K562 (cell line): ENCODE measurements around the gene LCN15. TPM values are rescaled to one million over a fixed set of nuclear protein-coding genes. Genes with fewer than 3 reads are reported as not detected.

Experiments used
- DNMT1 ChIP-seq: fragments of 450-650 bp; IDR thresholded peaks from 2 replicates; pipeline ENCODE4 v1.6.1; 2016; ENCODE audit warnings: antibody characterized with exemption, mild to moderate bottlenecking
- HDAC1 ChIP-seq, 2 experiments: fragments of 450-650 bp; IDR thresholded peaks; 2 replicates each; pipeline ENCODE4 v1.6.1; 2016 to 2017; ENCODE audit warnings: inconsistent platforms in 1 of 2, mild to moderate bottlenecking in 1 of 2, moderate library complexity in 1 of 2
- KLF13 ChIP-seq: fragments of 450-650 bp; IDR thresholded peaks from 2 replicates; pipeline ENCODE4 v1.6.1; 2016; ENCODE audit warnings: missing genetic modification characterization, low read depth, mild to moderate bottlenecking, missing compliant biosample characterization, moderate library complexity, borderline replicate concordance
- NFE2L1 ChIP-seq: fragments of 450-650 bp; IDR thresholded peaks from 2 replicates; pipeline ENCODE4 v1.6.1; 2016; ENCODE audit warnings: missing genetic modification characterization, low read depth, mild to moderate bottlenecking, missing compliant biosample characterization, moderate library complexity, borderline replicate concordance
- SMAD4 ChIP-seq: fragments of 250-450 bp; sonication (Bioruptor Pico); conservative IDR thresholded peaks from 2 replicates; pipeline ENCODE4 v1.8.0; 2021; ENCODE audit warnings: inconsistent platforms, mild to moderate bottlenecking, moderate library complexity
- SMARCE1 ChIP-seq: fragments of 450-650 bp; IDR thresholded peaks from 2 replicates; pipeline ENCODE4 v1.7.1; 2016; ENCODE audit warnings: mild to moderate bottlenecking
- U2AF2 ChIP-seq: fragments of 200-400 bp; formaldehyde crosslinking; optimal IDR thresholded peaks from 2 replicates; pipeline ENCODE3; 2017; ENCODE audit warnings: low read depth, mild to moderate bottlenecking, low read length
- ZNF175 ChIP-seq: fragments of 200-800 bp; sonication (Bioruptor generic); IDR thresholded peaks from 2 replicates; pipeline ENCODE4 v1.6.1; 2016; ENCODE audit warnings: low read depth, mild to moderate bottlenecking, missing genetic modification characterization, missing compliant biosample characterization
- ZNF23 ChIP-seq: fragments of 250-450 bp; sonication (Bioruptor Pico); IDR thresholded peaks from 2 replicates; pipeline ENCODE4 v1.4.0; 2020; ENCODE audit warnings: mild to moderate bottlenecking
- ZNF507 ChIP-seq: conservative IDR thresholded peaks from 2 replicates; pipeline ENCODE4 v1.6.1; 2017; ENCODE audit warnings: missing genetic modification characterization, missing compliant biosample characterization
- polyA plus RNA-seq, 8 experiments: library from polyadenylated mRNA; depleted of rRNA in 4 of 8; stranded (reverse) in 5 of 8; unstranded in 3 of 8; fragments of >200 nt; fragmentation: Nextera tagmentation in 2 of 8; fragmentation: Illumina TruSeq in 1 of 8; extraction: Ambion mirVana in 2 of 8; extraction: Trizol in 1 of 8; gene quantifications; 2 replicates each; pipeline versions ENCODE4 v1.2.1 to v1.2.3, GENCODE V29; 2011 to 2014; ENCODE audit warnings: inconsistent platforms in 1 of 8, missing spikeins in 1 of 8
- total RNA-seq, 7 experiments: library from RNA; depleted of rRNA in 6 of 7; stranded (reverse); fragments of >200 nt in 6 of 7; fragmentation: Illumina TruSeq in 2 of 7; extraction: Trizol in 2 of 7; gene quantifications; 2 replicates each; pipeline versions ENCODE4 v1.2.1 to v1.2.3, GENCODE V29; 2011 to 2021; ENCODE audit warnings: low replicate concordance in 1 of 7
- TF ChIP-seq, protein P1 (sequence below): fragments of 250-450 bp; sonication (Bioruptor Pico); IDR thresholded peaks from 2 replicates; pipeline ENCODE4 v1.8.0; 2022; ENCODE audit warnings: inconsistent platforms
- TF ChIP-seq, protein P2 (sequence below): fragments of 450-650 bp; IDR thresholded peaks from 2 replicates; pipeline ENCODE4 v1.6.1; 2016; ENCODE audit warnings: mild to moderate bottlenecking, moderate library complexity
- TF ChIP-seq, protein P3 (sequence below): fragments of 450-650 bp; formaldehyde crosslinking; IDR thresholded peaks from 2 replicates; pipeline ENCODE4 v1.4.0; 2022; ENCODE audit warnings: missing genetic modification characterization

LCN15 gene
- total and polyA plus RNA-seq, 9 of the 15 experiments (the other 6 are each of a cell fraction or from before 2014, with no cell fraction given) = 0.66 TPM; not detected in 8

DNA sequence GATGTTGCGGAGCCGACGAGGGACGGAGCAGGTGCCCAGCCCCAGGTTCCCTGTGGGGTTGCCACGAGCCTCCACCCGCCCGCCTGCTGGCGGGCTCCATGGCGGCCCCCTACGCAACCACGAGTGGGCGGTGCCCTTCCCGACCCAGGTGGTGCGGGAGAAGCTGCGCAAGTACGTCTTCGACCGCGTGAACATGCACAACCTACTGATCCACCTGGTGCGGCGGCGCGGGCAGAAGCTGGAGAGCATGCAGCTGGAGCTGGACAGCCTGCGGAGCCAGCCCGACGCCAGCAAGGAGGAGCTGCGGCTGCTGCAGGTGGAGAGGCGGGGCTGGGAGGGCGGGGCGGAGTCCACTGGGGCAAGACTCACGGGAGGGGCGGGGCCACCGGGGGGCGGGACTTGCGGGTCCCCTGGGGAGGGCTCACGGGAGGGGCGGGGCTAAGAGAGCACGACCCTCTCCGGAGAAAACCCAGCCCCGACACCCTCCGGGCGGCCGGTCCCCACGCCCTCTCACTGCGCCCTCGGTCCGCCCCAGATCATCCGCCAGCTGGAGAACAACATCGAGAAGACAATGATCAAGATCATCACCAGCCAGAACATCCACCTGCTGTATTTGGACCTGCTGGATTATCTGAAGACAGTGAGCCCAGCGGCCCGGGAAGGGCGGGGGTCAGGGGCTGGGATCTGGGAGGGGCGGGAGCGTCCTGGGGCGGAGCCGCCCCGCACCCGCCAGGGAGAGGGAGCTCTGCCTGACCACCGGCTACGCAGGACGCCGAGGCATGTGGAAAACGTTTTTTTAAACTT, 35.7 kb upstream of the LCN15 start (continued):
- TF ChIP-seq, protein P1, sequence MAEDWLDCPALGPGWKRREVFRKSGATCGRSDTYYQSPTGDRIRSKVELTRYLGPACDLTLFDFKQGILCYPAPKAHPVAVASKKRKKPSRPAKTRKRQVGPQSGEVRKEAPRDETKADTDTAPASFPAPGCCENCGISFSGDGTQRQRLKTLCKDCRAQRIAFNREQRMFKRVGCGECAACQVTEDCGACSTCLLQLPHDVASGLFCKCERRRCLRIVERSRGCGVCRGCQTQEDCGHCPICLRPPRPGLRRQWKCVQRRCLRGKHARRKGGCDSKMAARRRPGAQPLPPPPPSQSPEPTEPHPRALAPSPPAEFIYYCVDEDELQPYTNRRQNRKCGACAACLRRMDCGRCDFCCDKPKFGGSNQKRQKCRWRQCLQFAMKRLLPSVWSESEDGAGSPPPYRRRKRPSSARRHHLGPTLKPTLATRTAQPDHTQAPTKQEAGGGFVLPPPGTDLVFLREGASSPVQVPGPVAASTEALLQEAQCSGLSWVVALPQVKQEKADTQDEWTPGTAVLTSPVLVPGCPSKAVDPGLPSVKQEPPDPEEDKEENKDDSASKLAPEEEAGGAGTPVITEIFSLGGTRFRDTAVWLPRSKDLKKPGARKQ (CRISPR knock-in tag) = no peak
- TF ChIP-seq DNMT1 (no peak), ZNF23 (no peak), KLF13 (tag) (peak; percentile 66; the same call in 1 of the 2 replicates), ZNF507 (tag) (no peak), SMARCE1 (no peak), HDAC1 (IDR thresholded peaks at IDR 0.05) (peak in 1 of 2 experiments; percentile 28; a peak in 1 of 4 replicates), U2AF2 (no peak), NFE2L1 (tag) (no peak), SMAD4 (CRISPR knock-in tag) (no peak), ZNF175 (no peak)
- TF ChIP-seq, protein P2, sequence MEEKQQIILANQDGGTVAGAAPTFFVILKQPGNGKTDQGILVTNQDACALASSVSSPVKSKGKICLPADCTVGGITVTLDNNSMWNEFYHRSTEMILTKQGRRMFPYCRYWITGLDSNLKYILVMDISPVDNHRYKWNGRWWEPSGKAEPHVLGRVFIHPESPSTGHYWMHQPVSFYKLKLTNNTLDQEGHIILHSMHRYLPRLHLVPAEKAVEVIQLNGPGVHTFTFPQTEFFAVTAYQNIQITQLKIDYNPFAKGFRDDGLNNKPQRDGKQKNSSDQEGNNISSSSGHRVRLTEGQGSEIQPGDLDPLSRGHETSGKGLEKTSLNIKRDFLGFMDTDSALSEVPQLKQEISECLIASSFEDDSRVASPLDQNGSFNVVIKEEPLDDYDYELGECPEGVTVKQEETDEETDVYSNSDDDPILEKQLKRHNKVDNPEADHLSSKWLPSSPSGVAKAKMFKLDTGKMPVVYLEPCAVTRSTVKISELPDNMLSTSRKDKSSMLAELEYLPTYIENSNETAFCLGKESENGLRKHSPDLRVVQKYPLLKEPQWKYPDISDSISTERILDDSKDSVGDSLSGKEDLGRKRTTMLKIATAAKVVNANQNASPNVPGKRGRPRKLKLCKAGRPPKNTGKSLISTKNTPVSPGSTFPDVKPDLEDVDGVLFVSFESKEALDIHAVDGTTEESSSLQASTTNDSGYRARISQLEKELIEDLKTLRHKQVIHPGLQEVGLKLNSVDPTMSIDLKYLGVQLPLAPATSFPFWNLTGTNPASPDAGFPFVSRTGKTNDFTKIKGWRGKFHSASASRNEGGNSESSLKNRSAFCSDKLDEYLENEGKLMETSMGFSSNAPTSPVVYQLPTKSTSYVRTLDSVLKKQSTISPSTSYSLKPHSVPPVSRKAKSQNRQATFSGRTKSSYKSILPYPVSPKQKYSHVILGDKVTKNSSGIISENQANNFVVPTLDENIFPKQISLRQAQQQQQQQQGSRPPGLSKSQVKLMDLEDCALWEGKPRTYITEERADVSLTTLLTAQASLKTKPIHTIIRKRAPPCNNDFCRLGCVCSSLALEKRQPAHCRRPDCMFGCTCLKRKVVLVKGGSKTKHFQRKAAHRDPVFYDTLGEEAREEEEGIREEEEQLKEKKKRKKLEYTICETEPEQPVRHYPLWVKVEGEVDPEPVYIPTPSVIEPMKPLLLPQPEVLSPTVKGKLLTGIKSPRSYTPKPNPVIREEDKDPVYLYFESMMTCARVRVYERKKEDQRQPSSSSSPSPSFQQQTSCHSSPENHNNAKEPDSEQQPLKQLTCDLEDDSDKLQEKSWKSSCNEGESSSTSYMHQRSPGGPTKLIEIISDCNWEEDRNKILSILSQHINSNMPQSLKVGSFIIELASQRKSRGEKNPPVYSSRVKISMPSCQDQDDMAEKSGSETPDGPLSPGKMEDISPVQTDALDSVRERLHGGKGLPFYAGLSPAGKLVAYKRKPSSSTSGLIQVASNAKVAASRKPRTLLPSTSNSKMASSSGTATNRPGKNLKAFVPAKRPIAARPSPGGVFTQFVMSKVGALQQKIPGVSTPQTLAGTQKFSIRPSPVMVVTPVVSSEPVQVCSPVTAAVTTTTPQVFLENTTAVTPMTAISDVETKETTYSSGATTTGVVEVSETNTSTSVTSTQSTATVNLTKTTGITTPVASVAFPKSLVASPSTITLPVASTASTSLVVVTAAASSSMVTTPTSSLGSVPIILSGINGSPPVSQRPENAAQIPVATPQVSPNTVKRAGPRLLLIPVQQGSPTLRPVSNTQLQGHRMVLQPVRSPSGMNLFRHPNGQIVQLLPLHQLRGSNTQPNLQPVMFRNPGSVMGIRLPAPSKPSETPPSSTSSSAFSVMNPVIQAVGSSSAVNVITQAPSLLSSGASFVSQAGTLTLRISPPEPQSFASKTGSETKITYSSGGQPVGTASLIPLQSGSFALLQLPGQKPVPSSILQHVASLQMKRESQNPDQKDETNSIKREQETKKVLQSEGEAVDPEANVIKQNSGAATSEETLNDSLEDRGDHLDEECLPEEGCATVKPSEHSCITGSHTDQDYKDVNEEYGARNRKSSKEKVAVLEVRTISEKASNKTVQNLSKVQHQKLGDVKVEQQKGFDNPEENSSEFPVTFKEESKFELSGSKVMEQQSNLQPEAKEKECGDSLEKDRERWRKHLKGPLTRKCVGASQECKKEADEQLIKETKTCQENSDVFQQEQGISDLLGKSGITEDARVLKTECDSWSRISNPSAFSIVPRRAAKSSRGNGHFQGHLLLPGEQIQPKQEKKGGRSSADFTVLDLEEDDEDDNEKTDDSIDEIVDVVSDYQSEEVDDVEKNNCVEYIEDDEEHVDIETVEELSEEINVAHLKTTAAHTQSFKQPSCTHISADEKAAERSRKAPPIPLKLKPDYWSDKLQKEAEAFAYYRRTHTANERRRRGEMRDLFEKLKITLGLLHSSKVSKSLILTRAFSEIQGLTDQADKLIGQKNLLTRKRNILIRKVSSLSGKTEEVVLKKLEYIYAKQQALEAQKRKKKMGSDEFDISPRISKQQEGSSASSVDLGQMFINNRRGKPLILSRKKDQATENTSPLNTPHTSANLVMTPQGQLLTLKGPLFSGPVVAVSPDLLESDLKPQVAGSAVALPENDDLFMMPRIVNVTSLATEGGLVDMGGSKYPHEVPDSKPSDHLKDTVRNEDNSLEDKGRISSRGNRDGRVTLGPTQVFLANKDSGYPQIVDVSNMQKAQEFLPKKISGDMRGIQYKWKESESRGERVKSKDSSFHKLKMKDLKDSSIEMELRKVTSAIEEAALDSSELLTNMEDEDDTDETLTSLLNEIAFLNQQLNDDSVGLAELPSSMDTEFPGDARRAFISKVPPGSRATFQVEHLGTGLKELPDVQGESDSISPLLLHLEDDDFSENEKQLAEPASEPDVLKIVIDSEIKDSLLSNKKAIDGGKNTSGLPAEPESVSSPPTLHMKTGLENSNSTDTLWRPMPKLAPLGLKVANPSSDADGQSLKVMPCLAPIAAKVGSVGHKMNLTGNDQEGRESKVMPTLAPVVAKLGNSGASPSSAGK = peak; percentile 90
- TF ChIP-seq, protein P3, sequence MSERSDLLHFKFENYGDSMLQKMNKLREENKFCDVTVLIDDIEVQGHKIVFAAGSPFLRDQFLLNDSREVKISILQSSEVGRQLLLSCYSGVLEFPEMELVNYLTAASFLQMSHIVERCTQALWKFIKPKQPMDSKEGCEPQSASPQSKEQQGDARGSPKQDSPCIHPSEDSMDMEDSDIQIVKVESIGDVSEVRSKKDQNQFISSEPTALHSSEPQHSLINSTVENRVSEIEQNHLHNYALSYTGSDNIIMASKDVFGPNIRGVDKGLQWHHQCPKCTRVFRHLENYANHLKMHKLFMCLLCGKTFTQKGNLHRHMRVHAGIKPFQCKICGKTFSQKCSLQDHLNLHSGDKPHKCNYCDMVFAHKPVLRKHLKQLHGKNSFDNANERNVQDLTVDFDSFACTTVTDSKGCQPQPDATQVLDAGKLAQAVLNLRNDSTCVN (CRISPR knock-in tag) = no peak
